Measurements from ENCODE around the gene RARB.

DNA sequence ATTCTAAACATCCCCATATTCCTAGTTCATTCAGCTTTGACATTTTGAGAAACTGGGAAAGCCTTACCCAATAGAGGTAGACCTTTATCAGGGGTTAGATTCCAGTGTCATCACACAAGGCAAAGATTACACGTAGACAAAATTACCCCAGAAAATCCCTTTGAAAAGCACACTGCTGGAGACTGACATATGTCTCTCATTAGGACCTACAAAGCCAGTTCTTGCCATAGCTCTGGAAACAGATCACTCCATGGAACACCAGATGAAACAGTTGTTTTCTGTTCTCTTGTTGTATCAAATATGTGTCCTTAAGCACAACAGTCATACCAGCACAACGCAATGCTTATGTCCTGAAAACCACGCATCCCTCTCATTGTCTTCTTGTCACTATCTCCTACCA, 44.7 kb downstream of the RARB start:
- TF ChIP-seq, protein P1, sequence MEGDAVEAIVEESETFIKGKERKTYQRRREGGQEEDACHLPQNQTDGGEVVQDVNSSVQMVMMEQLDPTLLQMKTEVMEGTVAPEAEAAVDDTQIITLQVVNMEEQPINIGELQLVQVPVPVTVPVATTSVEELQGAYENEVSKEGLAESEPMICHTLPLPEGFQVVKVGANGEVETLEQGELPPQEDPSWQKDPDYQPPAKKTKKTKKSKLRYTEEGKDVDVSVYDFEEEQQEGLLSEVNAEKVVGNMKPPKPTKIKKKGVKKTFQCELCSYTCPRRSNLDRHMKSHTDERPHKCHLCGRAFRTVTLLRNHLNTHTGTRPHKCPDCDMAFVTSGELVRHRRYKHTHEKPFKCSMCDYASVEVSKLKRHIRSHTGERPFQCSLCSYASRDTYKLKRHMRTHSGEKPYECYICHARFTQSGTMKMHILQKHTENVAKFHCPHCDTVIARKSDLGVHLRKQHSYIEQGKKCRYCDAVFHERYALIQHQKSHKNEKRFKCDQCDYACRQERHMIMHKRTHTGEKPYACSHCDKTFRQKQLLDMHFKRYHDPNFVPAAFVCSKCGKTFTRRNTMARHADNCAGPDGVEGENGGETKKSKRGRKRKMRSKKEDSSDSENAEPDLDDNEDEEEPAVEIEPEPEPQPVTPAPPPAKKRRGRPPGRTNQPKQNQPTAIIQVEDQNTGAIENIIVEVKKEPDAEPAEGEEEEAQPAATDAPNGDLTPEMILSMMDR (IDR thresholded peaks at IDR 0.05; ENCODE audit: low read depth, low read length), result no peak
- TF ChIP-seq EZH2phosphoT487 (IDR thresholded peaks at IDR 0.05; ENCODE audit: low read depth), result no peak
